Measurements from ENCODE around the gene FANCI.
A peak's percentile ranks its signal among the peaks of the same experiment; 100 is the strongest.

Gene FANCI

DNA sequence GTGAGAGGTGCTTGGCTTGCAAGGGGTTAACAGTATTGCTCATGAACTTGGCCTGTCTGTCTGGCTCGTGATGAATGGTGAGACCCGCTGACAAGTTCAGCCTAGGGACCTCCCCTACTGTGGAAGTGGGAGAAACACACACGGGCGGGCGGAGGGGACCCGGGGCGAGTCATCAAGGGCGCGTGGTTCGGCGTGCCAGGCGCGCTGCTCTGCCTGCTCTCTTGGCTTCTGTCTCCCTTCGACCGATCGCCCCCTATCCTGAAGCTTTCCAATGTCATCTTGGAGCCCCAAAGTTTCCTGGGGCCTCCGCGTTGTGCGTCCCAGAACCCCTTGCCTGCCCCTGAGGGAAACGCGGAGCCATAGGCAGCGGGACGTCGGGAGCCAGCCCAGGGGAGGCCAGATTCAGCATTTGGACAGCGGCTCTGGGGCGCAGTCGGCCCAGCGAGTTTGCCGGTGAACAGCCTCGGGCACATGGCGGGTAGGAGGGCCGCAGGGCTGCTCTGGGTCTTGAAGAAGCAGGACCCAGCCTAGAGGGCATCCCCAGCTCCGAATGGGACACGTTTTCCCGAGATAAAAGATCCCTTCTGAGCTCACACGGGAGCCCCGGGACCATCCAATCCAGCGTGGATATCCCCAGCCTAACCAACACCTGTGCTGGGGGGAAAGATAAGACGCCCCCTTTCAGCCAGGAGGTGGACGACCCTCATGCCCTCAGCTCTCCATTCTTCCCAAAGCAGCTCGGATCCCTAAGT is 117.8 kb downstream of the FANCI start:
- DNase-seq (ENCODE audit: low spot score): peak; percentile 99

DNA sequence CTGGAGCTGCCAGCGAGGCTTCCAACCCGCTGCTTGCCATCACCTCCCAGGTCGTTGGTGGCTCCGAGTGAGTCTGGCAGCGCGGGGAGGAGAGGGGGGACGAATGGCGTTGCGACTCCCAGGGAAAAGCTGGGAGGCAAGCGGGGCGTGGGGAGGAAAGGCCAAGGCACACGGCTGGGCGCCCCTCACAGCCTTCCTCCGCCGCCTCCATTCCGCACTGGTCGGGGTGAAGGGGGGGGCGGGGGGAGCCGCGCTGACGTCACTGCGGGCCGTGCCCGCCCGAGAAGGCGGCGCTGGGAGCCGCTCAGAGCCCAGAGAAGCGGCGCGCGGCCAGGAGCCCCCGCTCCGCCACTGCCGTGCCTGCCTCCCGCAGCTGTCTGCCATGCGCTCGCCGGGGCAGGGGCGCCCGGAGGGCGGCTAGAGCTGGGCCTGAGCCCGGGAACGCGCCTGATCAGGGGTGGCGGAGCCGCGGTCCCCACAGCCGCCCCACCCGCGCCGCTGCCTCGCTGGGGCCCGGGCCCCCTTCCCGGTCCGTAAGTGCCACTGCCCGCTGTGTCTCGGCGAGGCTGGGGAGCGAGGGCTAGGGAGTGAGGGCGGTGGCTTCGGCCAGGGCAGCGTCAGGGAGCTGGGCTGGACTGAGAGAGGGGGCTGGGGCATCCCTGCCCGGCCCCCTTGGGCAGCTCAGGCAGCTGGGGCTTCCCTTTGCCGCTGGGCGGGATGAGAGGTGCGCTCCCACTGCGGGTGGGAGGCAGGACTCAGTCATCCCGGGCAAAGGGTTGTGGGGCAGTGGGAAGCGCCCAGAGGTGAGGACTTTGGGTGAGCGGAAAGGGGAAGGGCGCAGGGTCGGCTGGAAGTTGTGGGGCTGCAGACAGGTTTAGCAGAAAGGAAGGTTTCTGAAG is 118.7 kb downstream of the FANCI start:
- no peak for DNase-seq (ENCODE audit: low spot score)

DNA sequence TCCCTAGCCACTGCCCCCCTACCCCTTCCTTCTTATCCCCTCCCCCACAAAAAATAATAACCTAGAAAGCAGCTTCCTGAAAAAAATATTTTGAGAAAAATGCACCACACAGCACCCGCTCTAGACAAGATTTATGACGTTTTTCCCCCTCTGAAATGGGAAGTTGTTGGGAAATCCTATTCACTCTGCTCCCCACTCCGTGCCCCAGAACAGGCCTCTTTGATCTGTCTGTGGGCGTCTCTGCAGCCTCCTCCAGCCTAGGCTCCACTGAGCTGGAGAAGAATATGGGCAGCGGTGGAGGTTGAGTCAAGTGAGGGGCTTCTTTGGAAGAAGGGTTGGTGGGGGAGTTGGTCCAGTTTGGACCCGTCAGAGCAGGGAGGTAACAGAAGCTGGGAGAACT is 119.4 kb downstream of the FANCI start:
- no peak for DNase-seq (ENCODE audit: low spot score)

- no peak for DNase-seq (ENCODE audit: low spot score)
Observed at GRCh38 chr15:89363770-89364169, 120.0 kb downstream of the FANCI start.

DNA sequence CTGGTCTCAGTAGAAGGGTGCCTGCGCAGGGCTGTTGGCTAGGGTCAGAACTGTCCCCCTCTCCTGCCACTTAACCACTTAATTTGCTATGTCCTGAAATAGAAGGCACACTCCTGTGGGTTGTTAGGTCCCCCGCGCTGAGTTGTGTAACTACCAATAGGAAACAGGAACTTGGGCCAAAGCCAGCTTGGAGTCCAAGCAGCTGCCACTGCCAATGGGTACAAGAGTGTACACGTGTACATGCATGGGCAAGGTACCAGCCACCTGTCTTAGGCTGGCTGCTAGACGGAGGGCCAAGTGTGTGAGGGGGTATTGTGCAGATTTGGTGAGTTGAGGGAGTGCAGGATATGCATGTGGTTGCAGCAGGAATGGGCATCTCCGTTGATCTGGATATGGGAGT is 120.6 kb downstream of the FANCI start:
- no peak for DNase-seq (ENCODE audit: low spot score)

DNA sequence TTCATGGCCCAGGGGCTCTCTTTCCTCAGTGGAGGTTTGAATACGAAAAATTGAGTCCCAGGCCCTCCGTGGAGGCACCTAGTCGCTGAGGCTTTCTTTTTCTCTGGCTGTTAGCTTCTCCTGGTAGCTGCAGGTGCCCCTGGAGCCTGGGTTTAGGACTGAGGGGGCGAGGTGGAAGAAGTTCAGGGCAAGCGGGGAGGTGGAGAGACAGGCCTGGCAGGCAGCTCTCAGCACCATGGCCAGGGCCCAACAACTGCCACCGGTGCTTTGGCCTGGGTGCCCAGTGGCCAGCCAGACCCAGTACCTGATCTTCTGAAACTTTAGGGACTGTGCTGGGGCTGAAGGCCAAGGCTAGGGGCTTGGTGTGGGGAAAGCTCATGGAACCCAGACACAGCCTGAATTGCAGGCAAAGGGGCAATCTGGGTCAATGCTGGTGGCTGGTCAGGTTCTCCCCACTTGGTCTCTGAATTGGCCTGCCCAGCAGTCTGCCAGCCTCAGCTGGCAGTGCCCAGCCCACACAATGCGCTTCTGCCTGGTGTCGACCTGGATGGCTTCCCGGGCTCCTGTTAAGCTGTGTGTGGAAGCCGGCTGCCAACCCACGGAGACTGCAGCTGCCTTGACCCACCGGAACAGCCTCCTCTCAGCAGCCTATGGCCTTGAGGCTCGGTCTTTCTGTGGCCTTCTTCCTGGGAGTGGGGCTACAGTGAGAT is 121.1 kb downstream of the FANCI start:
- DNase-seq (ENCODE audit: low spot score): no peak

DNA sequence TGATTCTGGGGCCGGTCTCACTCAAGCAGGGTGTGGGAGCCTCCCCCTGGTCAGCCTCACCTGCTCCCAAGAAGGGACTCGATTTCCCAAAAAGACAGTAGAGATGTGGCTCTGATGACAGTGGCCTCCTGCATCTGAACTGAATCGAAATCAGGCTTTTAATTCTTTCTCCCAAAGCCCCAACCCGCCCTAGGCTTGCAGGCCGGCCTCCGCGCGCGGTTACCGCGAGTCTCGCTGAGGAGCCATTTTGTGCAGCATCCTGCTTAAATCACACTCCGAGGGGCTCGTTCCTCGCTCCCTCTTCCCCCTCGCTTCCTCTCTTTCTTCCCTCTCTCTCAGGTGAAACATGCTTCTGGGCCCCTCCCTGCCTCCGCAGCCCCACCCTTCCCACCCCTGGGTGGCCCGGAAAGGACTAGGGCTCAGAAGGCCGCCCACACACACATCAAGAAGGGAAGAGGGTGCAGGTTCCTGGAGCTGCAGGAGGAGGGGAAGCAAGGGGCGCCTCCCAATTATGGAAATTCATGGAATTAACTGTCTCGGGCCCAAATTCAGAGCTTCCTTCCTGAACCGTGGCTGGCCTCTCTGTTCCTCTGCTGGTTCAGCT is 121.8 kb downstream of the FANCI start:
- no peak for DNase-seq (ENCODE audit: low spot score)
